ENCODE results near the gene PTPRO.

Gene PTPRO

GRCh38 chr12:15591811-15592210 is 269.5 kb downstream of the PTPRO start:
- Mint-ChIP-seq H3K27me3 (ENCODE audit: low read depth) (peaks cover 4% of the 10 kb centered on the region), H3K9me3 (no peaks in the 10 kb centered on the region), H3K27ac (peak overlapping the region in 1 of 3 experiments; percentile 8), H3K4me3 (no peak overlapping the region), H3K36me3 (ENCODE audit: low read depth) (peaks cover 17% of the 10 kb centered on the region), H3K4me1 (peaks cover 18% of the 10 kb centered on the region)
- TF ChIP-seq CTCF (IDR thresholded peaks at IDR 0.05; ENCODE audit: unreplicated experiment in 3 of 3), result no peak

GRCh38 chr12:15592934-15593333 is 270.6 kb downstream of the PTPRO start:
- Mint-ChIP-seq H3K4me1 (peaks cover 23% of the 10 kb centered on the region), H3K27me3 (ENCODE audit: low read depth) (no peaks in the 10 kb centered on the region), H3K4me3 (no peak overlapping the region), H3K36me3 (ENCODE audit: low read depth) (peaks cover 18% of the 10 kb centered on the region), H3K9me3 (no peaks in the 10 kb centered on the region), H3K27ac (peak overlapping the region in 1 of 3 experiments; percentile 22)
- no peak for TF ChIP-seq CTCF (IDR thresholded peaks at IDR 0.05; ENCODE audit: unreplicated experiment in 3 of 3)

- Mint-ChIP-seq H3K9me3 (no peaks in the 10 kb centered on the region), H3K36me3 (ENCODE audit: low read depth) (peaks cover 11% of the 10 kb centered on the region), H3K27me3 (ENCODE audit: low read depth) (no peaks in the 10 kb centered on the region), H3K4me3 (no peak overlapping the region), H3K27ac (peak overlapping the region in 2 of 3 experiments; percentile 0 to 34), H3K4me1 (peaks cover 30% of the 10 kb centered on the region)
- TF ChIP-seq CTCF (IDR thresholded peaks at IDR 0.05; ENCODE audit: unreplicated experiment in 3 of 3), result no peak
These were observed 273.9 kb downstream of the PTPRO start for GRCh38 chr12:15596174-15596573.

GRCh38 chr12:15597125-15597830 is 275.0 kb downstream of the PTPRO start:
- Mint-ChIP-seq H3K36me3 (ENCODE audit: low read depth) (peaks cover 10% of the 10 kb centered on the region), H3K27ac (no peak overlapping the region), H3K27me3 (ENCODE audit: low read depth) (no peaks in the 10 kb centered on the region), H3K9me3 (no peaks in the 10 kb centered on the region), H3K4me3 (no peak overlapping the region), H3K4me1 (peaks cover 38% of the 10 kb centered on the region)
- no peak for TF ChIP-seq CTCF (IDR thresholded peaks at IDR 0.05; ENCODE audit: unreplicated experiment in 3 of 3)

GRCh38 chr12:15599266-15600037 is 277.1 kb downstream of the PTPRO start:
- no peak overlapping the region for H3K4me3 Mint-ChIP-seq
- H3K4me1 Mint-ChIP-seq, result peaks cover 53% of the 10 kb centered on the region
- no peaks in the 10 kb centered on the region for H3K27me3 Mint-ChIP-seq (ENCODE audit: low read depth)
- TF ChIP-seq CTCF (IDR thresholded peaks at IDR 0.05; ENCODE audit: unreplicated experiment in 3 of 3), result no peak
- H3K36me3 Mint-ChIP-seq (ENCODE audit: low read depth), result peaks cover 4% of the 10 kb centered on the region
- H3K27ac Mint-ChIP-seq, result peak overlapping the region; percentile 76 to 83 (median 82)
- no peaks in the 10 kb centered on the region for H3K9me3 Mint-ChIP-seq
